LNCAP (cell line): ENCODE data around the gene SPATA6L.

Source experiments
- TF ChIP-seq, protein P1 (sequence below): fragments of 450-650 bp; IDR thresholded peaks from 2 replicates; pipeline ENCODE4 v1.5.1; 2017; ENCODE audit warnings: mild to moderate bottlenecking

Gene SPATA6L

DNA sequence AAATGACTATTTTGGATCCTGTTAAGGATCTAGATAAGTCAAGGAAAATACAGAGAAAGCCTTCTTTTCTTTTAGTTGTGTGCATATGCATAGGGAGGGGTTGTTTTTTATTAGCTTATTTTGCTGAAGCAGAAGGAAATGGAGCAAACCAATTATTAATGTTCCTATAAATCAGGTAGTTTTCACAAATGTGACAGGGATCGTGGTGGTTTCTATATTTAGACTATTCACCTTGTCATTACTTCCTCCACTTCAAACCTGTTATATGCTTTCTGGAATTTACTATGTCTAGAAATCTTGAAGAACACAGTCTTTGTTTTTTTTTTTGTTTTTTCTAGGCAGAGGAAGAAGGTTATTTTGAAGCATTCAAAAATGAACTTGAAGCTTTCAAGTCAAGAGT, 35.2 kb upstream of the SPATA6L start:
- TF ChIP-seq, protein P1, sequence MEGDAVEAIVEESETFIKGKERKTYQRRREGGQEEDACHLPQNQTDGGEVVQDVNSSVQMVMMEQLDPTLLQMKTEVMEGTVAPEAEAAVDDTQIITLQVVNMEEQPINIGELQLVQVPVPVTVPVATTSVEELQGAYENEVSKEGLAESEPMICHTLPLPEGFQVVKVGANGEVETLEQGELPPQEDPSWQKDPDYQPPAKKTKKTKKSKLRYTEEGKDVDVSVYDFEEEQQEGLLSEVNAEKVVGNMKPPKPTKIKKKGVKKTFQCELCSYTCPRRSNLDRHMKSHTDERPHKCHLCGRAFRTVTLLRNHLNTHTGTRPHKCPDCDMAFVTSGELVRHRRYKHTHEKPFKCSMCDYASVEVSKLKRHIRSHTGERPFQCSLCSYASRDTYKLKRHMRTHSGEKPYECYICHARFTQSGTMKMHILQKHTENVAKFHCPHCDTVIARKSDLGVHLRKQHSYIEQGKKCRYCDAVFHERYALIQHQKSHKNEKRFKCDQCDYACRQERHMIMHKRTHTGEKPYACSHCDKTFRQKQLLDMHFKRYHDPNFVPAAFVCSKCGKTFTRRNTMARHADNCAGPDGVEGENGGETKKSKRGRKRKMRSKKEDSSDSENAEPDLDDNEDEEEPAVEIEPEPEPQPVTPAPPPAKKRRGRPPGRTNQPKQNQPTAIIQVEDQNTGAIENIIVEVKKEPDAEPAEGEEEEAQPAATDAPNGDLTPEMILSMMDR, result no peak

DNA sequence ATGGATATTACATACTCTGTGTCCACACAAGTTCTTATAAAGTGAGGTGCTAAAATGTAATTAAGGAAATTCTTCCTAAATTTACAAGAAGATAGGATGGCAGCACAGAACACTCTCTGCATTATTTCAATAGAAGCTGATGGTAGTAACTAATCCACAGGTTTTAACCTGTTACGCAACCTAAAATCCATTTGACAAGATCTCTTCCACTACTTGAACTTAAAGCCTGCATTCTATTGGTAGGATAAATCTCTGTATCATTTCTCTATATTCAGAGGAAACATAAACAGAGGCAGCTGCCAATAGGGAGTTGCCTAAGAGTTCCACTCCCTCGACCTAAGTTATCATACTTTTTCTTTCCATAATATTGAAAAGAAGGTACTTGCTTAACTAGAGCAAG, 34.7 kb upstream of the SPATA6L start:
- TF ChIP-seq, protein P1, result no peak

DNA sequence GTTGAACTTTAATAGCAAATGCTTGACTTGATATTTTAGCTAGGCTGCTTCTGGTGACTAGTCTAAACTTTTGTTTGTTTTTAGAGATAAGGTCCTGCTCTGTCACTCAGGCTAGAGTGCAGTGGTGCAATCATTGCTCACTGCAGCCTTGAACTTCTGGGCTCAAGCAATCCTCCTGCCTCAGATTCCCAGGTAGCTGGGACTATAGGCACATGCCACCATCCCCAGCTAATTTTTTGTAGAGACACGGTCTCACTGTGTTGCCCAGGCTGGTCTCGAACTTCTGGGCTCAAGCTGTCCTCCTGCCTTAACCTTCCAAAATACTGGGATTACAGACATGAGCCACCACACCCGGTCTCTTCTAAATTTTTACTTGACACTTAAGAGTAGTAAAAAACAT, 33.8 kb upstream of the SPATA6L start:
- TF ChIP-seq, protein P1, result no peak

DNA sequence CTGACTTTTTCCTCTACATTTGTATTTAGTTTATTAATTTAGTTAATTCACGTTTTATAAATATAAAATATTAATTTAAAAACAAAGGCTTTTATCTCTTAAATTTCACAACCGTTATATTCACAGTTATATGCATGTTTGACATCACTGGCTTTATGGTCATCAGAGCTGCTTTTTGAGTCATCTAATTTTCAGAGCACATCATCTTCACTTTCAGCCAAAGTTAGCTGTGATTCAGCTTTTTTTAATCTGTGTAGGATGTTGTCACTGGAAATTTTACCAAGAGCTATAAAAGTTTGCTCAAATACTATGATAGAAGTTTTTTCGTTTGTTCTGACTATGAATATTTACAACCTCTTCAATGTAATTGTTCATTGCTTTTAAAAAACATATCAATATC, 25.5 kb upstream of the SPATA6L start:
- TF ChIP-seq, protein P1, result no peak

DNA sequence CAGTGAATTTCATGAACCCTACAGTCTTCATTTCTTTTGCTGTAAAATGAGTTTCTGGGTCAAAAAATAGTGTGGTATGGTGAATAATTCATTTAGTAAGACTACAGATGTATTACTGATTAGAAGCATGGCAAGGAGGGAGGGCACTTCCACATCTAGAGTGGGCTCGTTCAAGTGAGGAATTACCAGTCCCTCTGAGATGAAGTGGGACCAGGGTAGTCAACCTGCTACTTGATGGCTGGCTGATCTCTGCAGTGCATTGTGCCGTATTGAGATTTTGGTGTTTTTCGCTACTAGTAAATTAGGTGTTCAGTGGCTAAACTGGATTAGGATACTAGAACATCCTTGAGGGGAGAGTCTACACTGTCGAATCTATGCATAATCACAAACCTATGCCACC, 23.9 kb upstream of the SPATA6L start:
- TF ChIP-seq, protein P1, result no peak

DNA sequence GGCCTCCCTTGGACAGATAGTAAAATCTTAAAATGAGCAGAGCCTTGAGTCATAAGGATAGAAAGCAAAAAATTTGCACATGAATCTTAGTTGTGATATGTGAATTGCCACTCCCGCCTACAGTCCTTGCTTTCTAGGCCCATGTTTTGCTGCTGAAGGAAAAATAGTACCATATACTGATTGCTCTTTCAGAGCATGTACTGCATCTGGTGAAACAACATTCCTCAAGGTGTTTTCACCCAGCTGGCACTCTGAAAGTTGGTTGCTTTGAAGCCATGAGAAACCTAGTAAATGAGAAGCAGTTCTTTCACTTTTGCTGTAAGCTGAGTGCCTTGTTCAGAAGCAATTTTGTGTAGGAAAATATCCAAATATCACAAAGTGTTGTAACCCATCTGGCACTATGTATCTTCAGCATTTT, 23.4 kb upstream of the SPATA6L start:
- TF ChIP-seq, protein P1, result no peak

DNA sequence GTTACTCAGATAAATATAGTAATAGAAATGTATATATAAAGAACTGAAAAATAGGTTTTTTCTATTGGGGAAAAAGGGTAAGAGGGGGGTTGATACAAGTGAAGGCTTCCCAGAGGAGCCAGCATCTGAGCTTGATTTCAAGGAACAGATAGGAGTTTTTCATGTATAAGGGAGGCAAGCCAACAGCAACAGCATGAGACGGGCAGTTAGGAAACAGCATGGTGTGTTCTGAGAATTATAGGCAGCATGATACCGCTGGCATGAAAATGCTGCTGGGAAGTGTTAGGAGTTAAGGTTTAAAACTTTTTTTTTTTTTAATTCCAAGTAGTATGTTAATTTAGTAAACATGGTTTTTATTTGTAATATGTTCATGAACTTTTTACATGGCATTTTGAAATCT, 22.7 kb upstream of the SPATA6L start:
- TF ChIP-seq, protein P1, result no peak

DNA sequence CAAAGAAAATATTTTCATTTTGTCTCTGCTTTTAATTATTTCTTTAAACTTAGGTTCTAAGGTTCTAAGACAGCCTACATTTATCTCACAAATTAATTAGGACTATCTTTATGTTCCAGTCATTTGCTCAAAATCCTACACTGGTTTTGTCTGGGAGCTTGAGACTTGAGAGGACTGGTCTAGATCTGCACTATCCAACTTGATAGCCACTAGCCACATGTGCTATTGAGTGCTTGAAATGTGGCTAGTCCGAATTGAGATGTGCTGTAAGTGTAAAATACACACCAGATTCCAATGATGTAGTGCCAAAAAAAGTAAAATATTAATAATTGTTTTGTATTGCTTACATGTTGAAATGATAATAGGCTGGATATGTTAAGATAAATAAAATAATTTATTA, 20.3 kb upstream of the SPATA6L start:
- TF ChIP-seq, protein P1, result no peak
